Eye (tissue), 1 donor: Measurements from ENCODE around the gene METTL23.
"Not testable (repeated sequence)": the region's sequence is repeated elsewhere in the genome, so short reads cannot be mapped to it uniquely, and the experiment has no call there.

ENCODE experiments used
- DNase-seq: peaks from one replicate; pipeline ENCODE4 v3.0.0-alpha.2; 2015

Gene METTL23

DNA sequence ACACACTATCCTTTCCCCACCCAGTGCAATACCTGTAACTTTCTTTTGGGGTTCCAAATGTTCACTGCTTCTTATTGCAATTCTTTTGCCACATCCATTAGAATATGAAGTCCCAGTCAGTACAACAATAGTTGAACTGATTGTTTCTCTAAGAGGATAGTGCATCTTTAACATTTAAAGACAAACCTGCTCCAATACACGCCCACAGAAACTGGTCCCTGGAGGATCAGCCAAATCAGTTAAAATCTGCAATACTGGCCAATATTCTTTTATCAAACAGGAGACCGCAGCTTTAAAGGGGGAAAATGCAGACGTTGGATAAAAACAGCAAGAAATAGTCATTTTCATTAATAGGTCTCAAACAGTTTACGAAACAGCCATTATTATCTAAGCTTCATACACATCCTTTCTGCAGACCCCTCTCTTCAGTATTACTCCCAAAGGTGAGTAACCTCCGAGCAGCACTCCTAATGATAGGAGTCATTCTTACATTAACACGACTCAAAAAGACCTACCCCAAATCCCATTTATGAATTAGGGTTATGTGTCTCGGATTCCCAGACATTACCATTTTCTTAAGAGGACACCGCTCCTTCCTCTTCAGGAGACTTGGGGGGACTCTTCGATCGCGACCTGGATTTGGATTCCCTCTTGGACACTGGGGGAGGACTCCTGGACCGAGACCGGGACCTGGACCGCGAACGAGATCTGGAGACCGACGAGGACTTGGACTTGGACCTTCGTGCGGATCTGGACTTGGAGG, 9.1 kb downstream of the METTL23 start:
- DNase-seq: no peak

DNA sequence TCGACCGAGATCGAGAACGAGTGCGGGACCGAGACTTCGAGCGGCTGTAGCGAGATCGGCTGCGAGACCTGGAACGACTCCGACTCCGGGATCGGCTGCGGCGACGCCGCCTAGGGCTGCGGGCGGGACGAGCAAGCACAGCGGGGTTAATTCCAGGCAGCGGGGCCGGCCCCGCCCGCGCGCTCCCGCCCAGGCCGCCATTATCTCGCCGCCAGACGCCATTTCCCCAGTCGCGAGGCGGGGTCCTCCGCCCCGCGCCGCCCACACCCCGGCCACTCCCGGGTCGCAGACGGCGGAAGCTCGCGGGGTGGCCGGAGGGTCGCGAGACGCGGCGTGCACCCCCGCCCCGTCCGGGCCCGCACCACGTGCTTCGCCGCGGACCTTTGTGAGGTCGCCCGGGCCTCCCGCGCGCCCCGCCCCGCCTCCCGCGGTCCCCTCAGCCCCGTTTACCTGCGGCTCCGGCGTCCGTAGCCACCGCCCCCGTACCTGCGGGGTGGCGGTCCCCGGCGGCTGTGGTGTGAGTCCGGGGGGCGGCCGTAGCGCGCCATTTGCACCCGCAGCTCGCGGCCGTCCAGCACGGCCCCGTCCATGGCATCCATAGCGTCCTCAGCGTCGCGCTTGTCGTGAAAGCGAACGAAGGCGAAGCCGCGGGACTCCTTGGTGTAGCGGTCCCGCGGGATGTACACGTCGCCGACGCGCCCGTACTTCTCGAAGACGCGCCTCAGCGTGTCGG, 9.9 kb downstream of the METTL23 start:
- peak; percentile 88 for DNase-seq

DNA sequence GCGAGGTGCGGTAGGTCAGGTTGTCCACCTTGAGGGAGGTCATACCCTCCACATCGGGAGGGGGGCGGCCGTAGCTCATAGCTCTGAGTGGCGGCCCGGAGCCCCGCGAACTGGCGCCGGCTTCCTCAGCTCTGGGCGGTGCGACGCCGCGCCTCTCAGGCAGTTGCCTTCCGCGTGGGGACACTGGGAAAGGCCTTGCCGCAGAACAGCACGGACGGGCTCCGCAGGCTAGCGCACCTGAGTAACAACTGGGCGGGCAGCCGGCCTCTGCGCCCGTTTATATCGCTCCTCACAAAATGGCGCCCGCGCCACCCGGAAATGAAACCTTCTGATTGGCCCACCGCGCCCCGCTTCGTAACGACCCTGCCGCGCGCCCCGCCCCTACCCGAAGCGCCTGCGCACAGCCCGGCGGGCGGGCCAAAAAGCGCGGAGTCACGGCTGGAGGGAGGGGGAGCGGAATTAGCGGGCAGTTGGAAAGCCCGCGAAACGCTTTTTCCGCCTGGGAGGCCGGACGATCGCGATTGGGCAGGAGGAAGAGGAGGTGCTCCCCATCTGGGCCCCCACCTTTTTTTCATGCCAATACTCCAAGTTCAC, 10.5 kb downstream of the METTL23 start, which contains the start of gene SRSF2:
TSS of gene SRSF2 (minus strand) at position 250 of the 594 bp plus-strand sequence. CDS start at position 79, 171 bp downstream.
- DNase-seq: peak; percentile 99

DNA sequence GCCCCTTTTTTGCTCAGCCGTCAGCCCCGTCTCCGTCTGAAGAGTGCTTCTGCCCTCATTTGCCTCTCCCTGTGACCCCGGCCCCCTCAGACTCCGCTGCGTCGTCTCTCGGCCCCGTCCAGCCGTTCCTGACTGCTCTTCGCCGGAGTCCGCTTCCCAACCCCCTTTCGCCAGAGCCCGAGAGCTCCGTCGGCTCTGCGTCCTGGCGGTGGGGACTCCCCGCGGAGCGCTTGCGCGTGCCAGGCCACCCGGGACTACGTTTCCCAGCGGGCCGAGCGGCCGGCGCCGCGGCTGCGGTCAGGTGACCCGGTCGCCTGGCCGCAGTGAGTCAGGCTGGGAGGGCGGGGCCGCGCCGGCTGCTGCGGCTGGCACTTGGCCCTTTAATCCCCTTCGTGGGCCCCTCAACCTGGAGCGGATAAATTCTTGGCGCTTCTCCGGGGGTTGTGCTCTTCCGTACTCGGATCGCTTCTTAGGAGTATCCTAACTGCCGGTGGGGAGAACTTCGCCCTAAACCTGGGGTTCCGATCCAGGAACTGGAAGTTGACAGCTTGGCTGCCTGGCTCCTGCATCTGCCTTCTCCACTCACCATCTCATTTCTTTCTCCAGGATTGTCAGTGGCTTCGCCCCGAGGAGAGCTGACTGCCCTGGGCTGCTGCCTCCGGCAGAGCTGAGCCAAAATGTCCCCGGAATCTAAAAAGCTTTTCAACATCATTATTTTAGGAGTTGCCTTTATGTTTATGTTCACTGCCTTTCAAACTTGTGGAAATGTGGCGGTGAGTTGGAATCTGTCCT, 11.2 kb downstream of the METTL23 start, which contains the start of gene MFSD11:
TSS of gene MFSD11 (plus strand) at position 444 of the 792 bp plus-strand sequence. CDS start at position 678, 234 bp downstream.
- DNase-seq: peak; percentile 98

DNA sequence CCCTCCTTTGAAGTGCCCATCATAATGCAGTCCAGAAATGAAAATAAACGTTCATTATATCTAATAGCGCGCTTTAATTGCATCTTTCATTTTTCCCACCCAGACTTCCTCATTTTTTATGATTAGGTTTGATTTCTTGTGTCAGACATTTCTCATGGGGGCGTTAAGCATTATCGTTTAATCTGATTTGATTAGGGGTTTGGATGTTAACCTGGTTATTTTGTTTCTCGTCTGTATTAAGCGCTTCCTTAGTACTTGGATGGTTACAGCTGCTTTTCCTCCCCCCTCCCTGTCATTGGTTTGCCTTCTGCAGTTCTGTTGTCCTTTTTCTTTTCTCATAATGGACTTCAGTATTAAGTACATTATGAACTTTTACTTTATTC, 11.8 kb downstream of the METTL23 start:
- no peak for DNase-seq

DNA sequence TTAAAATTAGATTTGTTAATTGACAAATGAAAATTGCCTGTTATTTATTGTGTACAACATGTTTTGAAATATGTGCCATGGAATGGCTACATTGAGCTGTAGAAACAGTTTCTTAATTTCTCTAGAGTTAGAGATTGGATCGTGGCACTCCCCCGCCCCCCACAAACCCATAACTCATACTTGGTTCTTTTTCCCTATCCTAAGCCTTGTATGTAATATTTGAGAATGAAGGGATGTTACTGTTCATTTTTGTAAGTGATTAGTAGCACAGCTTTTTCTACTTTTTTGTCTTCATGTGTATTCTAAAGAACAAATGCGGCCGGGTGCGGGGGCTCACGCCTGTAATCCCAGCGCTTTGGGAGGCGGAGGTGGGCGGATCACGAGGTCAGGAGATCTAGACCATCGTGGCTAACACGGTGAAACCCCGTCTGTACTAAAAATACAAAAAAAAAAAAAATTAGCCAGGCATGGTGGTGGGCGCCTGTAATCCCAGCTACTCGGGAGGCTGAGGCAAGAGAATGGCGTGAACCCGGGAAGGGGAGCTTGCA, 13.0 kb downstream of the METTL23 start:
- DNase-seq: not testable (repeated sequence)

DNA sequence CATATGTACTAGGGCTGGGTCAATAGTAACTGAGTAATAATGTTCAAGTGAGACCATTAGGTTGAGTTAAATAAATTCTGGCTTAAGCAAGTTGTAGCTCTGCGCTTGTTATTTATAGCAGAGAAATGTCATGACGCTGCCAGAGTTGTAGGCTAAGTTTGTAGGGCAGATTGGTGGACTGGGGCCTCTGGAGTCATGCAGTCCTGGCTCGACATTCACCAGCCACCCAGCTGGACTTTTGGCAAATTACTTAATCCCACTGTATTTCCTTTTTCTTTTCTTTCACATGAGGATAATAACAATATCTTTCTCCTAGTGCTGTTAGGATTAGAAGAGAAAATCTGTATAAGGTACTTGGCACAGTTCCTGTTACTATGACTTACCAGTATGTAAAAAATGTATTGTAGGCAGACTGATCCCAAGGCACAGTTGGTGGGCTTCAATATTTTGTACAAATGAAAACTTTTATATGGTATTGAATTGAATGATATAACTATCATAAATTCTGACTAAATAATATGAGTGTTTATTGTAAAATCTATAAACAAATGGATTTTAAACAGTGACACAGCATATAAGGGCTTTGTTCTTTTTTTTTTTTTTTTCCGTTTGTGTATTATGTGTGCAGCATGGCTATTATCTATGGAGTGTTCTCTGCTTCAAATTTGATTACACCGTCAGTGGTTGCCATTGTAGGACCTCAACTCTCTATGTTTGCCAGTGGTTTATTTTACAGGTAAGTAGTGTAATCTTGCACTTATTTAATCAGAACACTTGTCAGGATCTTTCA, 13.9 kb downstream of the METTL23 start:
- no peak for DNase-seq

DNA sequence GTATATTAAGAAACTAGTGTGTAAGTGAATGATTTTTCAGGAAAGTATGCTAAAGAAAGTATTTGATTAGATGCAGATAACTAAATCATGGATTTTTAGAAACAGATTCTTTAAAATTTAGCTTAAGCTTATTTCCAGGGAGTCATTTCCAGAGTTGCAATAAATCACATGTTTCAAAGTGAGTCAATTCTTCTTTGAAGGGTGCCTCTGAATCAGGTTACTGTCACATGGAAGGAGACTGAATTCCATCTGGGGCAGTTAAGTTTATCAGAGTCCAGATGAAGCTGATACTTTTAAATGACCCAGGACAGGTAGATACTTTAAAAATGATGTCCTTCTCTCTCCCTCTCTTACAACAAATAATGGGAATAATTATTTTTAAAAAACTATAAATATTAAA, 16.3 kb downstream of the METTL23 start:
- no peak for DNase-seq

DNA sequence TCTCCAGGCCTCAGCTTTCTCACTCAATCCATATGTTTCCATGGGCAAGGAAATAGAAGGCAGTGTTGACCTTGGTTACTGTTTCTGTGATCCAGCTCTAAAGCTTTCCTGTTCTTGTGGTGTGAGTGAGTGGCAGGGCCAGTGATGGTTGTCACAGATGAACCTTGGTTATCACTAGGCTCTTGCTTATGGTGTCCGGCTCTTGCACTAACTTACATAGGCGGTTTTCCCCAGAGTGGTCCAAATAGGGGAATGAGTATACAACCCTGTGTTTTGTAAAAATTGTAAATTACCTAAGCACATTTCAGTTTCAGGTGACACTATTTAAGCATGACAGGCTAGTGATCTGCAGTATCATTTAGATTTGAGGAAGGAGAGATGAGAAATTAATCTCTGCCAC, 18.1 kb downstream of the METTL23 start:
- DNase-seq: no peak

DNA sequence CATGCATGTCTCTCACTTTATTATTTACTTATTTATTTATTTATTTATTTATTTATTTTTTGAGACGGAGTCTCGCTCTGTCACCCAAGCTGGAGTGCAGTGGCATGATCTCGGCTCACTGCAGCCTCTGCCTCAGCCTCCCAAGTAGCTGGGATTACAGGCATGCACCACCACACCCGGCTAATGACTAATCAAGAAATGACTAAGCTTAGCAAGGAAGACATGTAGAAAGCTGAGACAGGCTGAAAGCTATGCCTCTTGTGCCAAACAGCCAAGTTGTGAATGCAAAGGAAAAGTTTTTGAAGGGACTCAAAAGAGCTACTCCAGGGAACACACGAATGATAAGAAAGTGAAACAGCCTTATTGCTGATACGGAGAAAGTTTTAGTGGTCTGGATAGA, 19.1 kb downstream of the METTL23 start:
- DNase-seq: not testable (repeated sequence)

DNA sequence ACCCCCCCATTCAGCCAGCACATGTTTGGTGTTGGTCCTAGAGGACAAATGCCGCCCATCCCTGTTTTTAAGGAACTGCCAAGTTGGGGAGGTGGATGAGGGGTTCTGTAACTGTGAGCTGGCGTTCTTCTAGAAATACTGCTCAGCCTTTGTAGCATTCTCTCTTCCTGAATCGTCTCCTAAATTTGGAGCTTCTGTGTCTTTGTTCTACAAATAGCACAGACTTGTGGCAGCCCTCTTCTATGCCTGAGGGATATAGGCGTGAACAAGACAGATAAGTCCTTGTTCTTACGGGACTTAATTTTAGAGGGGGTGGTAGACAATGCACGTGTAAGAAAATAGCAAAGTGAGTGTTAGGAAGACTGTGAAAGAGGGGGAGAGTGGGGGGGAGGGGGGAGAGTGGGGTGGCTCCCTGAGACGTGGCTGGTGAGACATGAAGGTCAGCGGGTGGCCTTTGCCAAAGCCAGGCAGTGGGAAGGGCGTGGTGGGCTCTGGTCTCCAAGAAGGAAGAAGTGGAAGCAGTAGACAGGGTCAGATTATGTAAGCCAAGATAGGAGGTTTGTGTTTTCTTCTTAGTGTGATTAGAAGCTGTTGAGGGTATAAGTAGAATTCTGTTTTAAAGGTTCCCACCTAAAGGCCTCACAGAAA, 21.2 kb downstream of the METTL23 start:
- DNase-seq: no peak

DNA sequence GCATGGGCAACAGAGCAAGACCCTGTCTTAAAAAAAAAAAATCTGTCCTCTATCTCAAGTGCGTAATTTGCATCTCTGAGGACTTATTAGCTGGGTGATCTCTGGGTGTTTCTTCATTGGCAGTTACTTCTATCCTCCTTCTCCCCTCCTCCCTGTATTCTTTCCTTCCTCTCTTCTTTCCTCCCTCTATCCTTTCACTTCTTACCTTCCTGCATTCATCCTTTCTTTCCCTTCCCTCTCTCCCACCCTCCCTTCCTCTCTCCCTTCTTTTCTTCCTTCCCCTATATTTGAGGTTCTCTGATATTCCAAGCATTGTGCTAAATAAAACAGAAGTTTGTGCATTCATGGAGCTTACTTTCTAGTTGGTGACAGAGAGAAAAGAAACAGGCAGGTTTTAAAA, 22.0 kb downstream of the METTL23 start:
- DNase-seq: no peak

DNA sequence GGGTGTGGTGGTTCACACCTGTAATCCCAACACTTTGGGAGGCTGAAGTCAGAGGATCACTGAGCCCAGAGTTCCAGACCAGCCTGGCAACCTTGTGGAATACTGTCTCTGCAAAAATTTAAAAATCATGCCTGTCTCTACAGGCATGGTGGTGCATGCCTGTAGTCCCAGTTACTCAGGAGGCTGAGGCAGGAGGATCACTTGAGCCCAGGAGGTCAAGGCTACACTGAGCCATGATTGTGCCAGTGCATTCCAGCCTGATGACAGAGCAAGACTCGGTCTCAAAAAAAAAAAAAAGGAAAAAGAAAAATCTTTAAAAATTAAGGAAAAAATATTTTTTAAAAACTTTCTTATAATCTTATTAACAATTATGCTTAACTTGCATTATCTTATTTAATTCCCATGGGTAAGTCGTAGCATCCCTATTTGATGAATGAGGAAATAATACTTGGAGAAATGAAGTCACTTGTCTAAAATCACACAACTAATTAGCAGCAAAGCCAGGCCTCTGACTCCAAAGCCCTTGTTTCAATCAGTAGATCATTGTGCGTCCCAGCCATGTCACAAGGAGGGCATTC, 24.9 kb downstream of the METTL23 start:
- no peak for DNase-seq

DNA sequence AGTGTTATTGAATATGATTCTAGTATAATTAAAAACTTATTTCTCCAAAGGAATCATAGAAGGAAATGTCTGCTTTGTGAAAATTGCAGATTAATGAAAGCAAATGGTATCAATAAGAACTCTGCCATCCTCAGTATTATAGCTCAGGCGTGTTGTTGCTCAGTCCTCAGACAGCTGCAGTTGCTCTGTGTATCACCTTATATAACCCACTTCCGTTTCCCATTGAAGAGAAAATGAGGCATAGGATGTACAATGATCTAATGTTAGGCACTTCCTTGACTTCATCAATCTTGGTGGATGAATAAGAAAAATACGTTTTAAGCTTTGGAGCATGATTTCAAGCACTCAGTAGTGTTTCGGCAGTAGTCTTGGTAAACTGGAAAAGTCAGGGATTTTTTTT, 25.4 kb downstream of the METTL23 start:
- DNase-seq: no peak

DNA sequence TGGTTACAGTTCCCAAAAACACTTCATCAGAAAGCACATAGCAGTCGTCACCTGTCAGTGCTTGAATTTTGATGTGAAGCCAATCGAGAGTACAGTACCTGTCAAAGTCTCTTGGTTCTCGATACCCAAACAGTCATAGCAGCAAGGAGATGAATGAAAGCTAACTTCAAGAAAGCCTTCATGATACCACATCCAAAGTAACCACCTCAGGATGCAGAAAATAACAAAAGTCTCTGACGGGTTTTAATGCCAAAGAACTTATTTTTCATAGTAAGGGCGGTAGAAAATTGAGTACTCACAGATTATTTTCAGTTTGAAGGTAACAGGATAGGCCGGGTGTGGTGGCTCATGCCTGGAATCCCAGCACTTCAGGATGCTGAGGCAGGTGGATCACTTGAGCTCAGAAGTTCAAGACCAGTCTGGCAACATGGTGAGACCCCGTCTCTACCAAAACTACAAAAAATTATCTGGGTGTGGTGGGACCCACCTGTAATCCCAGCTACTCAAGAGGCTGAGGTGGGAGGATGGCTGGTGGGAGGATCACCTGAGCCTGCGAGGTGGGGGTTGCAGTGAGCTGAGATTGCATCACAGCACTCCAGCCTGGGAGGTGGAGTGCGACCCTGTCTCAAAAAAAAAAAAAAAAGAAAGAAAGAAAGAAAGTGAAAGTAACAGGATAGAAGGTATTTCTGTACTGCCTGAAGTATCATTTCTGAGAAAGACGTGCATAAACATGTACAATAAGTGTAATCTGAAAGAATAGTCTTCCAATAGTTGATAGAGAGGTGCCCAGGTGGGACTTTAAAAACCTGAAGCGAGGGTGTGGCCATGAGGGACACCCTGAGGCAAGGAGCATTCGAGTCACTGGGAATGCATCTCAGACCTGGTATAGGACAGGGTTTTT, 26.7 kb downstream of the METTL23 start:
- DNase-seq: no peak

DNA sequence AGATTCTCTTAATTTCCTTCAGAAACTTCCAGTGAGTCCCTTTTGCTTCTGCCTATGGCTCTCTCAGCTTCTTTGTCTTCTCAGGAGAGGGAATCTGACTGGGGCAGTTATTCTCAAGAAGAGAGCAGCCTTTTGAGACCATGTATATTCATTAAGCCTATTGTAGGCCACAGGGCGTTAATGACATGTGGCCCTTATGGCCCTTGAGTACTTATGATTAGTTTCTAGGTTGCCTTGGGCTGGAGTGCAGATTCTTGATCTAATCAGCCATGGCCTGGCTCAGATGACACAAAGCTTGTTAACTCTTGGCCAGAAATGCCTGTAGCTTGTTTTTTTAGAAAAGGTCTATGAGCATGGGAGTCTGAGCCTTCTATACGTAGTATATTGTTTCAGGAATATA, 28.6 kb downstream of the METTL23 start:
- no peak for DNase-seq

DNA sequence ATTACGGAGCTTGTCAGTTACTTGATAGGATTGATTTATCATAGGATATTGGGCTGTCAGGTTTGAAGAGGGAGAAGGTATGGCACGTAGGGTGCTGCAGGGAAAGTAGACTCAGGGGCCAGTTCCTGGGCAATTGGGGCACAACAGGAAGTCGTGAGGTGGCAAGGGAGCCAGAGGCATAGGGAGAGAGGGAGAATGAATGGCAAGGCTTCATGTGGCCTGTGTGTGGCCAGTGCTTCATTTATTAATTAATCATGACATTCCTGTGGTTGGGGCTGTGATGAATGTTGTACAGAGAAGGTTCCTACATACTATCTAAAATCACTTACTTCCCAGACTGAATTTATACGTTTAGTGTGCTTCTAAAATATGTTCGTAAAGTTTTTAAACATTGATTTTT, 30.6 kb downstream of the METTL23 start:
- no peak for DNase-seq

DNA sequence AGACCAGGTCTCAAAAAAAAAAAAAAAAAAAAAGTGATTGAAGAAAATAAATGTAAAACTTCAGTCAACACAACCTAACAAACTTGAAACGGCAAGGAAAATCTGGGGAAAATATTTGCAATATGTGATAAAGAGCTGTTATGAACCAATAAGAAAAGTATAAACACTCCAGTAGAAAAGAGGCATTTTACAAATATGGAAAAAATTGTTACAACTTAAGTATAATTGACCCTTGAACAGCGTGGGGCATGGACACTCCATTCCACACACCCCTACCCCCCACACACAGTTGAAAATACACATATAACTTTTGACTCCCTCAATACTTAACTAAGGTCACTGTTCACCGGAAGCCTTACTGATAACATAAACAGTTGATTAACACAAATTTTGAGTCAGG, 31.9 kb downstream of the METTL23 start:
- DNase-seq: no peak

DNA sequence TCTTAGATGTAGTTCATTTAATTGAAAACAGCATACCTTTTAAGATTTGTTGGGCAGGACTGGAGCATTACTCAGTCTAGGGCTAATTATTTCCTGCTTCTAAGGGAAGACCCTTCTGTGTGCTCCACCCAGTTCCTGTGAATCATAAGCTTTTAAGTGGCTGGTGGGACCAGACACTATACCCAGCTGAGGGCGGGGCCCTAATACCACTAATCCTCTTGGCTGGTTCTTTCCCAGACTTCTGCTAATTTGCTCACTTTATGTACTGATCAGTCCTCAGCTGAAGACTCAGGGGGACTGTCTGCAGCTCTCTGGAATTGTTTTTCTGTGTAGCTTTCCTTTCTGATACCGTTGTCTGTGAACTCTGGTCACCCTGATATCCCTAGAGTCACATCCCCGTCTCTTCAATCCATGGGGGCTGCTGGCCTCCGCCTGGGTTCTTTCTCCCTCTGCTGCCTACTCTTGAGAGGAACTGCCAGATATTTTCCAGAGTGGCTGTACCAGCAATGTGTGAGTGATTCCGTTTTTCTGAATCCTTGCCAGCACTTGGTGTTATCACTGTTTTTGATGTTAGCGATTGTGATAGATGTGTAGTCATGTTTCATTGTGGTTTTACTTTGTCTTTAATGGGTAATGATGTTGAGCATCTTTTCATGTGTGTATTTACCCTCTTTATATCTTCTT, 46.3 kb downstream of the METTL23 start:
- peak; percentile 34 for DNase-seq
